ENCODE data around the gene MTMR10. TPM values are rescaled to one million over a fixed set of nuclear protein-coding genes. Genes with fewer than 3 reads are reported as not detected.

Gene MTMR10
- total RNA-seq, 1 donor from 2014 or later: 28.8 TPM

GRCh38 chr15:30933293-30933692 lies 58.1 kb downstream of the MTMR10 start:
- TF ChIP-seq CTCF (IDR thresholded peaks at IDR 0.05; ENCODE audit: borderline replicate concordance): no peak
- DNase-seq: no peak
- H3K9me3 ChIP-seq (replicated peaks): no peaks in the 10 kb centered on the region
- H3K27me3 ChIP-seq (ENCODE audit: low read depth): no peaks in the 10 kb centered on the region
- H3K27ac ChIP-seq (replicated peaks): no peak overlapping the region
- no peaks in the 10 kb centered on the region for H3K4me1 ChIP-seq
- H3K36me3 ChIP-seq: peaks cover 70% of the 10 kb centered on the region
- no peak overlapping the region for H3K4me3 ChIP-seq
- intact Hi-C loops (cut with micrococcal nuclease): no loop called here

GRCh38 chr15:30930422-30930821 lies 61.0 kb downstream of the MTMR10 start:
- TF ChIP-seq CTCF (IDR thresholded peaks at IDR 0.05; ENCODE audit: borderline replicate concordance): no peak
- Histone ChIP-seq H3K27ac (replicated peaks) (no peak overlapping the region), H3K36me3 (peaks cover 72% of the 10 kb centered on the region), H3K4me3 (no peak overlapping the region), H3K9me3 (replicated peaks) (no peaks in the 10 kb centered on the region), H3K27me3 (ENCODE audit: low read depth) (no peaks in the 10 kb centered on the region), H3K4me1 (no peaks in the 10 kb centered on the region)
- intact Hi-C loops (cut with micrococcal nuclease): no loop called here
- DNase-seq: no peak

GRCh38 chr15:30929982-30930381 lies 61.4 kb downstream of the MTMR10 start:
- Histone ChIP-seq H3K36me3 (peaks cover 72% of the 10 kb centered on the region), H3K4me1 (no peaks in the 10 kb centered on the region), H3K4me3 (no peak overlapping the region), H3K9me3 (replicated peaks) (no peaks in the 10 kb centered on the region), H3K27me3 (ENCODE audit: low read depth) (no peaks in the 10 kb centered on the region), H3K27ac (replicated peaks) (no peak overlapping the region)
- no peak for DNase-seq
- no peak for TF ChIP-seq CTCF (IDR thresholded peaks at IDR 0.05; ENCODE audit: borderline replicate concordance)
- intact Hi-C loops (cut with micrococcal nuclease): no loop called here

GRCh38 chr15:30929064-30929669 lies 62.3 kb downstream of the MTMR10 start:
- no peak for TF ChIP-seq CTCF (IDR thresholded peaks at IDR 0.05; ENCODE audit: borderline replicate concordance)
- intact Hi-C loops (cut with micrococcal nuclease): no loop called here
- peaks cover 74% of the 10 kb centered on the region for H3K36me3 ChIP-seq

GRCh38 chr15:30928076-30928475 lies 63.4 kb downstream of the MTMR10 start:
- no peak for TF ChIP-seq CTCF (IDR thresholded peaks at IDR 0.05; ENCODE audit: borderline replicate concordance)
- H3K4me3 ChIP-seq: no peak overlapping the region
- intact Hi-C loops (cut with micrococcal nuclease): no loop called here
- no peaks in the 10 kb centered on the region for H3K27me3 ChIP-seq (ENCODE audit: low read depth)
- no peaks in the 10 kb centered on the region for H3K9me3 ChIP-seq (replicated peaks)
- H3K27ac ChIP-seq (replicated peaks): no peak overlapping the region
- peaks cover 82% of the 10 kb centered on the region for H3K36me3 ChIP-seq
- H3K4me1 ChIP-seq: peaks cover 17% of the 10 kb centered on the region
- no peak for DNase-seq

More at GRCh38 chr15:30929064-30929669, 62.3 kb downstream of the MTMR10 start:
- H3K4me1 ChIP-seq: peaks cover 6% of the 10 kb centered on the region
- no peak for DNase-seq
- no peaks in the 10 kb centered on the region for H3K9me3 ChIP-seq (replicated peaks)
- no peaks in the 10 kb centered on the region for H3K27me3 ChIP-seq (ENCODE audit: low read depth)
- H3K4me3 ChIP-seq: no peak overlapping the region
- H3K27ac ChIP-seq (replicated peaks): no peak overlapping the region

All from left ventricle myocardium inferior (tissue), 1 donor.